HepG2 (cell line): ENCODE data around the gene STUM. TPM values are rescaled to one million over a fixed set of nuclear protein-coding genes. Genes with fewer than 3 reads are reported as not detected.
"Not testable (repeated sequence)": the region's sequence is repeated elsewhere in the genome, so short reads cannot be mapped to it uniquely, and the experiment has no call there.

Experiments
- ATAC-seq: fragments of 200-7000 bp; cut with Tn5 transposase; 3 replicates; pipeline ENCODE4 v1.9.1; 2020; ENCODE audit warnings: mild to moderate bottlenecking, moderate library complexity
- BruUV-seq: library from RNA; stranded (reverse); fragments of 400-500 nt; replicated peaks from 2 replicates; lab custom pipeline; 2021; lab: Mats Ljungman, UMichigan
- CTCF ChIA-PET: fragments of 300-600 bp; formaldehyde crosslinking; extraction: SDS; loops from one replicate; lab custom pipeline; 2021; ENCODE audit warnings: low total read pairs, inconsistent platforms, low intra/inter-chr PET ratio; lab: Yijun Ruan, JAX
- POLR2A ChIA-PET: fragments of 350-600 bp; sonication (Branson Sonifier 250); formaldehyde crosslinking; loops from one replicate; lab custom pipeline; 2020; ENCODE audit warnings: antibody characterized with exemption, inconsistent platforms; lab: Yijun Ruan, JAX
- DNase-seq: peaks from one replicate; pipeline ENCODE4 v3.0.0-alpha.2; 2015; ENCODE audit warnings: low spot score
- FAIRE-seq: peaks from 3 replicates; lab custom pipeline; 2011; peaks lifted over from hg19 to GRCh38; lab: Jason Lieb, UNC
- H2AFZ ChIP-seq: one replicate; pipeline ENCODE4 v1.6.1; 2011; ENCODE audit warnings: low read length, inconsistent platforms
- H3K27ac ChIP-seq: fragments of 300-600 bp; 3 replicates; pipeline ENCODE4 v1.8.0; 2011; ENCODE audit warnings: mixed run types, mild to moderate bottlenecking, mixed read lengths, low read length, inconsistent platforms; ENCODE audit not compliant: insufficient read depth; ENCODE audit errors: extremely low read length
- H3K27me3 ChIP-seq, 2 experiments: fragments of 200-600 bp in 1 of 2; 2 replicates in 1 of 2; 3 replicates in 1 of 2; pipeline versions ENCODE4 v1.6.0 to v1.8.0; 2011; ENCODE audit warnings: low read length in 2 of 2, mild to moderate bottlenecking in 2 of 2, moderate library complexity in 2 of 2, inconsistent platforms in 1 of 2; ENCODE audit not compliant: insufficient read depth in 2 of 2, control insufficient read depth in 1 of 2
- H3K36me3 ChIP-seq, 2 experiments: fragments of 200-600 bp in 1 of 2; replicated peaks in 1 of 2; 2 replicates in 1 of 2; 3 replicates in 1 of 2; pipeline versions ENCODE4 v1.5.1 to v1.8.0; 2011; ENCODE audit warnings: low read length in 2 of 2, inconsistent platforms in 1 of 2; ENCODE audit not compliant: insufficient read depth in 2 of 2, control insufficient read depth in 1 of 2
- H3K4me1 ChIP-seq: 2 replicates; pipeline ENCODE4 v1.5.1; 2012; ENCODE audit warnings: low read length, inconsistent platforms; ENCODE audit not compliant: insufficient read depth
- H3K4me2 ChIP-seq: 2 replicates; pipeline ENCODE4 v1.6.0; 2011; ENCODE audit warnings: low read depth, low read length, inconsistent platforms
- H3K4me3 ChIP-seq, 3 experiments: fragments of 200-600 bp in 1 of 3; sonication (generic), shearing (Covaris generic) in 1 of 3; replicated peaks in 1 of 3; 2 replicates each; pipeline ENCODE4 v1.5.1; 2011 to 2016; ENCODE audit warnings: low read length in 3 of 3, inconsistent platforms in 2 of 3, low read depth in 2 of 3, mild to moderate bottlenecking in 2 of 3, control low read depth in 1 of 3, mixed read lengths in 1 of 3; ENCODE audit not compliant: insufficient read depth in 1 of 3
- H3K79me2 ChIP-seq: one replicate; pipeline ENCODE4 v1.6.1; 2011; ENCODE audit warnings: low read length, inconsistent platforms; ENCODE audit not compliant: insufficient read depth
- H3K9ac ChIP-seq: 2 replicates; pipeline ENCODE4 v1.6.0; 2011; ENCODE audit warnings: mild to moderate bottlenecking, low read depth, low read length, inconsistent platforms; ENCODE audit not compliant: insufficient read depth
- H3K9me3 ChIP-seq: 2 replicates; pipeline ENCODE4 v1.5.1; 2012; ENCODE audit warnings: mild to moderate bottlenecking, low read length
- H4K20me1 ChIP-seq: 2 replicates; pipeline ENCODE4 v1.6.0; 2011; ENCODE audit warnings: inconsistent platforms, mild to moderate bottlenecking, low read length, moderate library complexity; ENCODE audit not compliant: insufficient read depth
- ELK4 ChIP-seq: sonication (generic); formaldehyde crosslinking; IDR thresholded peaks from 2 replicates; pipeline ENCODE4 v1.9.0; 2021; ENCODE audit warnings: missing genetic modification reagents, borderline replicate concordance
- MAFF ChIP-seq: IDR thresholded peaks from 2 replicates; pipeline ENCODE4 v1.6.1; 2011; ENCODE audit warnings: low read depth, low read length, improper control_type of control experiment
- MZF1 ChIP-seq: sonication (generic); formaldehyde crosslinking; IDR thresholded peaks from 2 replicates; pipeline ENCODE4 v1.8.1; 2023; ENCODE audit warnings: mild to moderate bottlenecking, missing genetic modification reagents, borderline replicate concordance
- NONO ChIP-seq, 2 experiments: fragments of 450-650 bp in 1 of 2; sonication (generic) in 1 of 2; formaldehyde crosslinking in 1 of 2; IDR thresholded peaks in 1 of 2; conservative IDR thresholded peaks in 1 of 2; 2 replicates each; pipeline versions ENCODE4 v1.6.1 to v1.8.0; 2017 to 2022; ENCODE audit warnings: mild to moderate bottlenecking in 1 of 2, missing genetic modification reagents in 1 of 2, moderate library complexity in 1 of 2
- REL ChIP-seq: sonication (generic); formaldehyde crosslinking; conservative IDR thresholded peaks from 2 replicates; pipeline ENCODE4 v1.8.0; 2022; ENCODE audit warnings: mild to moderate bottlenecking, missing genetic modification reagents, moderate library complexity
- TCF7L2 ChIP-seq: IDR thresholded peaks from 2 replicates; pipeline ENCODE4 v1.6.1; 2011; ENCODE audit warnings: mild to moderate bottlenecking, low read depth, low read length, moderate library complexity
- U2AF2 ChIP-seq: fragments of 200-400 bp; formaldehyde crosslinking; IDR thresholded peaks from 2 replicates; pipeline ENCODE4 v1.6.1; 2017; ENCODE audit warnings: low read depth, mild to moderate bottlenecking, low read length
- ZMAT3 ChIP-seq: sonication (generic); formaldehyde crosslinking; conservative IDR thresholded peaks from 2 replicates; pipeline ENCODE4 v1.7.0; 2021; ENCODE audit warnings: missing genetic modification reagents
- ZNF33A ChIP-seq: sonication (generic); formaldehyde crosslinking; IDR thresholded peaks from 2 replicates; pipeline ENCODE4 v1.5.1; 2020; ENCODE audit warnings: missing genetic modification reagents, mild to moderate bottlenecking, moderate library complexity, borderline replicate concordance
- WGBS: methylation state at CpG from one replicate; pipeline ENCODE4 v1.1.6; 2017; ENCODE audit warnings: low lambda C conversion rate; 5-methylcytosine and 5-hydroxymethylcytosine counted together
- in situ Hi-C: cut with HindIII; loops from 2 replicates; pipeline ENCODE4 v1.10.0; 2017; ENCODE audit warnings: low pct_unique_long_range_greater_than_20kb; ENCODE audit not compliant: extremely low pct_ligation_motif_present
- intact Hi-C: fragments of 100-400 bp; cut with micrococcal nuclease; formaldehyde crosslinking; loops from one replicate; pipeline ENCODE4 v1.10.0; 2022; ENCODE audit not compliant: unreplicated experiment
- polyA plus RNA-seq, 8 experiments: library from polyadenylated mRNA; depleted of rRNA in 3 of 8; stranded (reverse) in 7 of 8; unstranded in 1 of 8; fragments of >200 nt; fragmentation: Illumina TruSeq in 4 of 8; extraction: Trizol in 4 of 8; gene quantifications; 2 replicates each; pipeline versions ENCODE4 v1.2.1 to v1.2.3, GENCODE V29; 2011 to 2016; ENCODE audit warnings: low read depth in 4 of 8, missing spikeins in 1 of 8, mixed read lengths in 1 of 8; ENCODE audit not compliant: insufficient read depth in 1 of 8
- total RNA-seq, 5 experiments: library from RNA; depleted of rRNA; stranded (reverse); fragments of >200 nt; fragmentation: Illumina TruSeq; extraction: Trizol; gene quantifications; 2 replicates each; pipeline ENCODE4 v1.2.3, GENCODE V29; 2016; ENCODE audit warnings: low read depth in 1 of 5
- TF ChIP-seq, protein P1 (sequence below): IDR thresholded peaks from 2 replicates; pipeline ENCODE4 v1.6.1; 2018; ENCODE audit warnings: missing genetic modification reagents
- TF ChIP-seq, protein P2 (sequence below): sonication (generic); formaldehyde crosslinking; IDR thresholded peaks from 2 replicates; pipeline ENCODE4 v1.4.0; 2020; ENCODE audit warnings: missing genetic modification reagents, mild to moderate bottlenecking, borderline replicate concordance

STUM gene
- total and polyA plus RNA-seq, 2 of the 13 experiments (the other 11 are each of a cell fraction or from before 2014, with no cell fraction given): not detected

- TF ChIP-seq NONO (IDR thresholded peaks at IDR 0.05): no peak
- no peak for TF ChIP-seq NONO (CRISPR knock-in tag; conservative IDR thresholded peaks at IDR 0.05)
- no peak for TF ChIP-seq ZNF33A (CRISPR knock-in tag)
Measured at GRCh38 chr1:226616636-226617035, 68.1 kb downstream of the STUM start (continued).

GRCh38 chr1:226617109-226617508 lies 68.5 kb downstream of the STUM start:
- no peak overlapping the region for H2AFZ ChIP-seq
- no peak for ATAC-seq
- no peaks in the 10 kb centered on the region for H3K79me2 ChIP-seq
- peaks cover 0 to 6% of the 10 kb centered on the region in 2 experiments; a peak in 2 of 5 replicates for H3K27me3 ChIP-seq
- FAIRE-seq: no peak
- WGBS: 26% methylated on average over 5 of the region's 8 CpGs
- in situ Hi-C loops: no loop called here
- BruUV-seq: no TSS peak
- H3K27ac ChIP-seq: no peak overlapping the region
- H4K20me1 ChIP-seq: no peaks in the 10 kb centered on the region
- H3K9me3 ChIP-seq: no peaks in the 10 kb centered on the region; the same call in 1 of the 2 replicates
- no peak for DNase-seq
- CTCF ChIA-PET: no interaction called here
- H3K4me3 ChIP-seq: no peak overlapping the region
- TF ChIP-seq REL (CRISPR knock-in tag) (no peak), ELK4 (CRISPR knock-in tag) (no peak), TCF7L2 (no peak), ZMAT3 (CRISPR knock-in tag) (no peak), MZF1 (no peak), U2AF2 (no peak), MAFF (no peak)
- TF ChIP-seq, protein P1, sequence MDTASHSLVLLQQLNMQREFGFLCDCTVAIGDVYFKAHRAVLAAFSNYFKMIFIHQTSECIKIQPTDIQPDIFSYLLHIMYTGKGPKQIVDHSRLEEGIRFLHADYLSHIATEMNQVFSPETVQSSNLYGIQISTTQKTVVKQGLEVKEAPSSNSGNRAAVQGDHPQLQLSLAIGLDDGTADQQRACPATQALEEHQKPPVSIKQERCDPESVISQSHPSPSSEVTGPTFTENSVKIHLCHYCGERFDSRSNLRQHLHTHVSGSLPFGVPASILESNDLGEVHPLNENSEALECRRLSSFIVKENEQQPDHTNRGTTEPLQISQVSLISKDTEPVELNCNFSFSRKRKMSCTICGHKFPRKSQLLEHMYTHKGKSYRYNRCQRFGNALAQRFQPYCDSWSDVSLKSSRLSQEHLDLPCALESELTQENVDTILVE: no peak
- TF ChIP-seq, protein P2, sequence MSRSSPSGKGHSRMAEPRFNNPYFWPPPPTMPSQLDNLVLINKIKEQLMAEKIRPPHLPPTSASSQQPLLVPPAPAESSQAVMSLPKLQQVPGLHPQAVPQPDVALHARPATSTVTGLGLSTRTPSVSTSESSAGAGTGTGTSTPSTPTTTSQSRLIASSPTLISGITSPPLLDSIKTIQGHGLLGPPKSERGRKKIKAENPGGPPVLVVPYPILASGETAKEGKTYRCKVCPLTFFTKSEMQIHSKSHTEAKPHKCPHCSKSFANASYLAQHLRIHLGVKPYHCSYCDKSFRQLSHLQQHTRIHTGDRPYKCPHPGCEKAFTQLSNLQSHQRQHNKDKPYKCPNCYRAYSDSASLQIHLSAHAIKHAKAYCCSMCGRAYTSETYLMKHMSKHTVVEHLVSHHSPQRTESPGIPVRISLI (CRISPR knock-in tag): no peak
- H3K4me2 ChIP-seq: no peak overlapping the region
- no peaks in the 10 kb centered on the region for H3K4me1 ChIP-seq
- intact Hi-C loops: no loop called here
- H3K36me3 ChIP-seq: no peaks in the 10 kb centered on the region
- H3K9ac ChIP-seq: no peak overlapping the region
- POLR2A ChIA-PET: no interaction called here

- DNase-seq, POLR2A ChIA-PET, in situ Hi-C loops, H3K4me3 ChIP-seq, CTCF ChIA-PET, H4K20me1 ChIP-seq, H3K4me2 ChIP-seq, intact Hi-C loops, H3K9ac ChIP-seq, H3K27ac ChIP-seq, H2AFZ ChIP-seq, ATAC-seq, H3K36me3 ChIP-seq, H3K9me3 ChIP-seq, H3K4me1 ChIP-seq, H3K27me3 ChIP-seq, H3K79me2 ChIP-seq, FAIRE-seq, BruUV-seq: not testable (repeated sequence)
- WGBS: 7% methylated on average over 1 of the region's 1 CpG
Measured at GRCh38 chr1:226617719-226618118, 69.2 kb downstream of the STUM start.
